ENCODE measurements around the gene ADARB1. TPM values are rescaled to one million over a fixed set of nuclear protein-coding genes. Genes with fewer than 3 reads are reported as not detected.

ADARB1 gene
- total RNA-seq, 1 experiment from 2014 or later: 15.8 TPM

DNA sequence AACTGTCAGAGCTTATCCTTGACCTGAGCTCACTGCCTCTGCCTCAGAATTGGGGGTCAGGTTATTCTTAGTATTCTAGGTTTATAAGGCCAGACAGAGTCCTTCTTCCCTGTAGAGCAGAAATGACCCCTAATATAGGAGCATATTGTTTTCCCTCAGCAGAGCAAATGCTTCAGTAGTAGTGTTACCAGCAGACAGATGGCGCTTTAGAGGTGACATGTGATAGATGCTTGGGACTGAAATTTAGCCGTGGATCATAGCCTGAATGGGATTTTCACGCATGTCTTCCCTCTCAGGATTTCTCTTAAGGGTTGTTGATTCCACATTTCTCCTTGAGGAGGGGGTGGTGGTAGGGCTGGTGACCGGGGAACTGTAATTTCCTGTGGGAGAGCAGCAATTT lies 24.5 kb downstream of the ADARB1 start:
- no peak overlapping the region for H4K5ac ChIP-seq (ENCODE audit: insufficient read length, low read depth, low read length)
- H3K14ac ChIP-seq (ENCODE audit: insufficient read depth, low read length): no peak overlapping the region
- H2AFZ ChIP-seq (ENCODE audit: low read length): no peak overlapping the region
- no peaks in the 10 kb centered on the region for H4K20me1 ChIP-seq (ENCODE audit: control insufficient read depth, insufficient read depth, insufficient read length)
- no peak overlapping the region for H2BK12ac ChIP-seq (ENCODE audit: insufficient read length, low read depth, low read length)
- no peak overlapping the region for H2BK15ac ChIP-seq (ENCODE audit: low read depth, low read length)
- Mint-ChIP-seq H3K4me3 (no peak overlapping the region), H3K4me1 (peaks cover 2 to 14% of the 10 kb centered on the region in 2 experiments; a peak in 1 of 4 replicates), H3K36me3 (ENCODE audit: insufficient read depth in 1 of 3, low read depth in 3 of 3) (no peaks in the 10 kb centered on the region), H3K9me3 (no peaks in the 10 kb centered on the region), H3K27ac (no peak overlapping the region), H3K27me3 (ENCODE audit: low read depth) (no peaks in the 10 kb centered on the region; the same call in 1 of the 2 replicates)
- H3T11ph ChIP-seq (ENCODE audit: low read length): no peak overlapping the region
- no peak overlapping the region for H3K56ac ChIP-seq (ENCODE audit: insufficient read length, low read depth, low read length)
- no peaks in the 10 kb centered on the region for H3K9me3 ChIP-seq (ENCODE audit: control insufficient read depth, low read depth, low read length)
- H2BK120ac ChIP-seq (ENCODE audit: low read depth, low read length, poor library complexity, severe bottlenecking): no peak overlapping the region
- no peak overlapping the region for H2BK20ac ChIP-seq (ENCODE audit: low read depth, low read length, poor library complexity, severe bottlenecking)
- no peak overlapping the region for H3K9ac ChIP-seq (ENCODE audit: extremely low read depth, insufficient read length, low read length)
- no peaks in the 10 kb centered on the region for H3K79me2 ChIP-seq (ENCODE audit: insufficient read depth, low read length)
- no peak overlapping the region for H3K4ac ChIP-seq (ENCODE audit: low read depth, low read length)
- H4K8ac ChIP-seq (replicated peaks; ENCODE audit: insufficient read length, low read depth, low read length): no peak overlapping the region
- H3K27me3 ChIP-seq (ENCODE audit: insufficient read depth, low read length): no peaks in the 10 kb centered on the region; the same call in 1 of the 2 replicates
- WGBS (ENCODE audit: extremely low coverage, insufficient read length, low lambda C conversion rate): no CpG with 5 or more reads among the region's 4 CpGs
- no peak overlapping the region for H3K23ac ChIP-seq (ENCODE audit: insufficient read length, low read depth, low read length)
- no peaks in the 10 kb centered on the region for H3K23me2 ChIP-seq (ENCODE audit: insufficient read length, low read depth, low read length, poor library complexity, severe bottlenecking)
- TF ChIP-seq, protein P1, sequence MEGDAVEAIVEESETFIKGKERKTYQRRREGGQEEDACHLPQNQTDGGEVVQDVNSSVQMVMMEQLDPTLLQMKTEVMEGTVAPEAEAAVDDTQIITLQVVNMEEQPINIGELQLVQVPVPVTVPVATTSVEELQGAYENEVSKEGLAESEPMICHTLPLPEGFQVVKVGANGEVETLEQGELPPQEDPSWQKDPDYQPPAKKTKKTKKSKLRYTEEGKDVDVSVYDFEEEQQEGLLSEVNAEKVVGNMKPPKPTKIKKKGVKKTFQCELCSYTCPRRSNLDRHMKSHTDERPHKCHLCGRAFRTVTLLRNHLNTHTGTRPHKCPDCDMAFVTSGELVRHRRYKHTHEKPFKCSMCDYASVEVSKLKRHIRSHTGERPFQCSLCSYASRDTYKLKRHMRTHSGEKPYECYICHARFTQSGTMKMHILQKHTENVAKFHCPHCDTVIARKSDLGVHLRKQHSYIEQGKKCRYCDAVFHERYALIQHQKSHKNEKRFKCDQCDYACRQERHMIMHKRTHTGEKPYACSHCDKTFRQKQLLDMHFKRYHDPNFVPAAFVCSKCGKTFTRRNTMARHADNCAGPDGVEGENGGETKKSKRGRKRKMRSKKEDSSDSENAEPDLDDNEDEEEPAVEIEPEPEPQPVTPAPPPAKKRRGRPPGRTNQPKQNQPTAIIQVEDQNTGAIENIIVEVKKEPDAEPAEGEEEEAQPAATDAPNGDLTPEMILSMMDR (conservative IDR thresholded peaks at IDR 0.05): peak; percentile 65
- no peak overlapping the region for H3K27ac ChIP-seq (ENCODE audit: insufficient read length, low read depth, low read length)
- H3K79me1 ChIP-seq (ENCODE audit: insufficient read depth, low read depth, low read length, poor library complexity, severe bottlenecking): no peaks in the 10 kb centered on the region
- H2AK5ac ChIP-seq (ENCODE audit: insufficient read length, low read length): no peak overlapping the region
- no peak overlapping the region for H3K18ac ChIP-seq (ENCODE audit: insufficient read length, low read depth, low read length)
- no peak for DNase-seq
- H4K91ac ChIP-seq (ENCODE audit: insufficient read length, low read depth, low read length): no peak overlapping the region
- H2BK5ac ChIP-seq (ENCODE audit: insufficient read length, low read length): no peak overlapping the region
- H3K4me2 ChIP-seq (ENCODE audit: insufficient read depth, insufficient read length, low read length): no peak overlapping the region
- no peaks in the 10 kb centered on the region for H3K4me1 ChIP-seq (ENCODE audit: insufficient read depth, low read length)
